PC-9 (cell line): ENCODE results near the gene SLC7A8. TPM values are rescaled to one million over a fixed set of nuclear protein-coding genes. Genes with fewer than 3 reads are reported as not detected.

ENCODE experiments used
- BruUV-seq: library from RNA; stranded (reverse); fragments of 400-500 nt; replicated peaks from 2 replicates; lab custom pipeline; 2021; lab: Mats Ljungman, UMichigan
- CTCF ChIA-PET: fragments of 300-600 bp; sonication (Branson Sonifier 250); formaldehyde crosslinking; loops from one replicate; lab custom pipeline; 2022; ENCODE audit warnings: antibody characterized with exemption; lab: Charles Lee
- POLR2A ChIA-PET: fragments of 300-600 bp; sonication (Branson Sonifier 250); formaldehyde crosslinking; loops from one replicate; lab custom pipeline; 2022; ENCODE audit warnings: antibody characterized with exemption; ENCODE audit not compliant: unreplicated experiment; lab: Charles Lee
- DNase-seq, 2 experiments: peaks; one replicate each; pipeline versions ENCODE4 v3.0.0 to v3.0.0-alpha.2; 2015 to 2022; ENCODE audit warnings: mixed read lengths in 1 of 2
- H2AFZ ChIP-seq: fragments of 200-600 bp; sonication (generic); 2 replicates; pipeline ENCODE4 v1.8.1; 2017; ENCODE audit warnings: antibody characterized with exemption
- H3F3A ChIP-seq: fragments of 200-600 bp; sonication (generic); 2 replicates; pipeline ENCODE4 v1.8.1; 2017; ENCODE audit warnings: antibody characterized with exemption, mild to moderate bottlenecking, low read depth; ENCODE audit not compliant: insufficient read depth
- H3K27ac ChIP-seq: fragments of 200-600 bp; sonication (generic); 2 replicates; pipeline ENCODE4 v1.6.1; 2016; ENCODE audit warnings: mixed run types
- H3K27me3 ChIP-seq: fragments of 200-600 bp; sonication (generic); 2 replicates; pipeline ENCODE4 v1.6.1; 2016; ENCODE audit warnings: low read depth, mixed run types; ENCODE audit not compliant: insufficient read depth
- H3K36me3 ChIP-seq: fragments of 200-600 bp; sonication (generic); 2 replicates; pipeline ENCODE4 v1.6.1; 2016; ENCODE audit warnings: low read depth, mixed run types
- H3K4me1 ChIP-seq: fragments of 200-600 bp; sonication (generic); replicated peaks from 2 replicates; pipeline ENCODE4 v1.6.1; 2016; ENCODE audit warnings: mixed run types; ENCODE audit not compliant: insufficient read depth
- H3K4me2 ChIP-seq: fragments of 200-600 bp; sonication (generic); 2 replicates; pipeline ENCODE4 v1.6.1; 2017; ENCODE audit warnings: mixed run types
- H3K4me3 ChIP-seq: fragments of 200-600 bp; sonication (generic); 2 replicates; pipeline ENCODE4 v1.6.1; 2016; ENCODE audit warnings: mixed run types
- H3K79me2 ChIP-seq: fragments of 200-600 bp; sonication (generic); 2 replicates; pipeline ENCODE4 v1.6.1; 2017; ENCODE audit warnings: low read depth, mixed run types
- H3K9me2 ChIP-seq: fragments of 200-600 bp; sonication (generic); 2 replicates; pipeline ENCODE4 v1.8.1; 2017; ENCODE audit warnings: mild to moderate bottlenecking; ENCODE audit not compliant: insufficient read depth
- H3K9me3 ChIP-seq: fragments of 200-600 bp; sonication (generic); 2 replicates; pipeline ENCODE4 v1.8.1; 2016; ENCODE audit warnings: low read depth; ENCODE audit not compliant: insufficient read depth
- H4K20me1 ChIP-seq: fragments of 200-600 bp; sonication (generic); 2 replicates; pipeline ENCODE4 v1.8.1; 2017; ENCODE audit not compliant: insufficient read depth
- EZH2 ChIP-seq: fragments of 200-600 bp; sonication (generic); IDR thresholded peaks from 2 replicates; pipeline ENCODE4 v1.8.0; 2017; ENCODE audit warnings: antibody characterized with exemption, low read depth
- intact Hi-C: fragments of 100-400 bp; cut with micrococcal nuclease; formaldehyde crosslinking; loops from one replicate; pipeline ENCODE4 v1.10.0; 2022; ENCODE audit not compliant: unreplicated experiment
- total RNA-seq: library from RNA; stranded (reverse); gene quantifications from 2 replicates; pipeline ENCODE4 v1.2.3, GENCODE V29; 2021
- TF ChIP-seq, protein P1 (sequence below): fragments of 200-600 bp; sonication (generic); conservative IDR thresholded peaks from 2 replicates; pipeline ENCODE4 v1.6.1; 2017; ENCODE audit warnings: mixed run types, antibody characterized with exemption, mild to moderate bottlenecking, moderate library complexity

SLC7A8 gene
- total RNA-seq, 1 experiment from 2014 or later = 3.6 TPM

DNA sequence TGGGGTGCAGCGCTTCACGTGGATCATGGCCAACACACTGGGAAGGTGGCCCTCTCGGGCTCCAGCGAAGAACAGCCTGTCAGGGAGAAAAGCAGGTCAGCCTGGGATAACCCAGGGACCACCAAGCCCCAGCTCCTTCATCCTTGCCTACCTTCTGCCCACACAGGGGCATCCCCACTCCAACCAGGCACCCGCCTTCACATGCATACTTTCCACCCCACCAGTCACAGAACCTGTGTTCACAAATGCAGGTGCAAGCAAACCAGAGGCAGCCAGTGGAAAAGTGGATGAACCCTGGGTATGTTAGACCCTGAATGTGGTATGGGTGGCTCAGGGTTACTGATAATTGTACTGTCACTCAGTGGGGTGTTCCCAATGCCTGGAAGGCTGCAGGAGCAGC is 52.0 kb downstream of the SLC7A8 start:
- H3K9me2 ChIP-seq = no peaks in the 10 kb centered on the region
- no peaks in the 10 kb centered on the region for H3K79me2 ChIP-seq
- CTCF ChIA-PET = no interaction called here
- no TSS peak for BruUV-seq
- POLR2A ChIA-PET = interaction anchor here (0.6 kb wide), 1 partner anchor 24 kb away, joined by 3 read pairs; no protein-coding TSS in a partner anchor
- TF ChIP-seq, protein P1, sequence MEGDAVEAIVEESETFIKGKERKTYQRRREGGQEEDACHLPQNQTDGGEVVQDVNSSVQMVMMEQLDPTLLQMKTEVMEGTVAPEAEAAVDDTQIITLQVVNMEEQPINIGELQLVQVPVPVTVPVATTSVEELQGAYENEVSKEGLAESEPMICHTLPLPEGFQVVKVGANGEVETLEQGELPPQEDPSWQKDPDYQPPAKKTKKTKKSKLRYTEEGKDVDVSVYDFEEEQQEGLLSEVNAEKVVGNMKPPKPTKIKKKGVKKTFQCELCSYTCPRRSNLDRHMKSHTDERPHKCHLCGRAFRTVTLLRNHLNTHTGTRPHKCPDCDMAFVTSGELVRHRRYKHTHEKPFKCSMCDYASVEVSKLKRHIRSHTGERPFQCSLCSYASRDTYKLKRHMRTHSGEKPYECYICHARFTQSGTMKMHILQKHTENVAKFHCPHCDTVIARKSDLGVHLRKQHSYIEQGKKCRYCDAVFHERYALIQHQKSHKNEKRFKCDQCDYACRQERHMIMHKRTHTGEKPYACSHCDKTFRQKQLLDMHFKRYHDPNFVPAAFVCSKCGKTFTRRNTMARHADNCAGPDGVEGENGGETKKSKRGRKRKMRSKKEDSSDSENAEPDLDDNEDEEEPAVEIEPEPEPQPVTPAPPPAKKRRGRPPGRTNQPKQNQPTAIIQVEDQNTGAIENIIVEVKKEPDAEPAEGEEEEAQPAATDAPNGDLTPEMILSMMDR = no peak
- no peak for TF ChIP-seq EZH2
- H3K27ac ChIP-seq = no peak overlapping the region
- no peak for DNase-seq
- H2AFZ ChIP-seq = no peak overlapping the region
- no peaks in the 10 kb centered on the region for H3K36me3 ChIP-seq
- no peaks in the 10 kb centered on the region for H4K20me1 ChIP-seq
- no peaks in the 10 kb centered on the region for H3K9me3 ChIP-seq
- no peak overlapping the region for H3K4me3 ChIP-seq
- no peak overlapping the region for H3K4me2 ChIP-seq
- peaks cover 12% of the 10 kb centered on the region for H3F3A ChIP-seq
- H3K4me1 ChIP-seq = peaks cover 20% of the 10 kb centered on the region
- intact Hi-C loops = no loop called here
- no peaks in the 10 kb centered on the region for H3K27me3 ChIP-seq

DNA sequence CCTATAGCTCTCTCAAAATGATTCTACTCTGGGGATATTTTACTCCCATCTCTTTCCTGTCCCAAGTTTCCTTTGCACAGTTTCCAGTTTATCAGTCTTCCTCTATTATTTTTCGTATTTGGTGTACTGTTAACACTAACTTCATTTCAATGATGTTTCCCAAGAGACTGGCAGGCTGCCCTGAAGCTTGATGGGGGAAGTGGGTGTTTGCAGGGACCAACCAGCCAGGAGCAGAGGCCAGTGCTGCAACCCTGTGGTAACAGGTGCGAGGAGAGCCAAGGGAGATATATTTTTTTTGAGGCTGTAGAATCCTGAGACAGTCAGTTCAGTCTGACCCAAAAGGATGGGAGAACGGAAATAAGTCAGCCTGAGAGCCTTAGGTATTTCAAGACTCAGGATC is 52.6 kb downstream of the SLC7A8 start:
- no TSS peak for BruUV-seq
- H4K20me1 ChIP-seq = no peaks in the 10 kb centered on the region
- H3K9me3 ChIP-seq = no peaks in the 10 kb centered on the region
- intact Hi-C loops = no loop called here
- POLR2A ChIA-PET = no interaction called here
- no peaks in the 10 kb centered on the region for H3K9me2 ChIP-seq
- CTCF ChIA-PET = no interaction called here
- no peak overlapping the region for H3K4me3 ChIP-seq
- no peak overlapping the region for H2AFZ ChIP-seq
- peak overlapping the region; percentile 56; the same call in 1 of the 2 replicates for H3K4me2 ChIP-seq
- no peaks in the 10 kb centered on the region for H3K36me3 ChIP-seq
- no peak for DNase-seq
- no peaks in the 10 kb centered on the region for H3K79me2 ChIP-seq
- peaks cover 12% of the 10 kb centered on the region for H3F3A ChIP-seq
- H3K27me3 ChIP-seq = no peaks in the 10 kb centered on the region
- peaks cover 20% of the 10 kb centered on the region for H3K4me1 ChIP-seq
- no peak for TF ChIP-seq EZH2
- TF ChIP-seq, protein P1 = no peak
- H3K27ac ChIP-seq = no peak overlapping the region

DNA sequence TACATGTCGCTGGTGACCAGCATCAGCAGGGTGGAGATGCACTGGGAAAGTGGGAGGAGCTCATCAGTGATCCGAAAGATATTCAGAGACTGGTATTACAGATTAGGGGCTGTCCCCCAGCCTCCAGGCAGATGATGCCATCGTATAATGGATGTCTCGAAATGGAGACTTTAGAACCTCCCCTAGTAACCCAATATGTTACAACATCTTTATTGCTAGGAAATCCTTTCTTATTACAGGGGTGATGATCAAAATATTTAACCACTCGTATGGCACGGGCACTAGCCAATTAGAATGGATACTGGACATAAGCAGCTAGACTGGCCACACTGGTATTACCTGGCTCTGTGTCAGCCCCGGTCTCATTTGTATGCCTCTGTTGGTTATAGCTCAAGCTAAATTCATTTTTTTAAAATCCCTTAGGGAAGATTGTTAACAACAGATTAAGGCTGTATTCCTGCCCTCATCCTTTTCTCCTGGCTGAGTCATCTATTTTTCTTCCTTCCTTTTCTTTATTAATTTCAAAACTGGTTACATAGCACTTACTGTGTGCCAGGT is 53.6 kb downstream of the SLC7A8 start:
- Histone ChIP-seq H3F3A (peaks cover 12% of the 10 kb centered on the region), H2AFZ (no peak overlapping the region), H3K9me2 (no peaks in the 10 kb centered on the region), H3K9me3 (no peaks in the 10 kb centered on the region), H3K79me2 (no peaks in the 10 kb centered on the region), H3K4me1 (peaks cover 20% of the 10 kb centered on the region), H3K27me3 (no peaks in the 10 kb centered on the region), H3K27ac (peak overlapping the region; percentile 41), H3K4me3 (no peak overlapping the region), H4K20me1 (no peaks in the 10 kb centered on the region), H3K4me2 (peak overlapping the region; percentile 56), H3K36me3 (no peaks in the 10 kb centered on the region)
- no TSS peak for BruUV-seq
- intact Hi-C loops = loop anchor here (10.0 kb wide), 1 partner anchor 135 kb away; no protein-coding TSS in a partner anchor
- ChIA-PET CTCF (no interaction called here), POLR2A (no interaction called here)
- TF ChIP-seq EZH2 = no peak
- TF ChIP-seq, protein P1 = no peak
- peak in 1 of 2 experiments; percentile 88 for DNase-seq
